Neural cell (in vitro differentiated cells): ENCODE measurements around the gene SAT1.

ENCODE experiments used
- CTCF ChIP-seq: fragments of 450-650 bp; IDR thresholded peaks from 2 replicates; pipeline ENCODE4 v1.5.1; 2014; ENCODE audit warnings: antibody characterized with exemption, mild to moderate bottlenecking, moderate library complexity; ENCODE audit not compliant: poor library complexity, severe bottlenecking
- EP300 ChIP-seq: fragments of 450-650 bp; conservative IDR thresholded peaks from 2 replicates; pipeline ENCODE4 v1.6.1; 2014; ENCODE audit warnings: antibody characterized with exemption, mild to moderate bottlenecking, moderate library complexity; ENCODE audit not compliant: poor library complexity, severe bottlenecking
- EZH2 ChIP-seq: fragments of 200-600, 300-800 bp; shearing (Covaris generic), sonication (generic); IDR thresholded peaks from 2 replicates; pipeline ENCODE4 v1.6.1; 2014; ENCODE audit warnings: antibody characterized with exemption, low read length, borderline replicate concordance, mild to moderate bottlenecking; ENCODE audit not compliant: insufficient read depth, poor library complexity, severe bottlenecking
- POLR2AphosphoS5 ChIP-seq: IDR thresholded peaks from 2 replicates; pipeline ENCODE4 v1.6.1; 2012

- TF ChIP-seq CTCF (no peak), POLR2AphosphoS5 (no peak), EZH2 (no peak), EP300 (no peak)
Measured at GRCh38 chrX:23745786-23746185, 37.2 kb upstream of the SAT1 start.
